CD4-positive, alpha-beta memory T cell (primary cell): Measurements from ENCODE around the gene DNAJC18. TPM values are rescaled to one million over a fixed set of nuclear protein-coding genes. Genes with fewer than 3 reads are reported as not detected.
A peak's percentile ranks its signal among the peaks of the same experiment; 100 is the strongest.

Source experiments
- CTCF ChIA-PET: fragments of 350-600 bp; sonication (Branson Sonifier 250); formaldehyde crosslinking; loops from one replicate; lab custom pipeline; 2021; ENCODE audit warnings: inconsistent platforms; ENCODE audit not compliant: partially characterized antibody; lab: Charles Lee
- POLR2A ChIA-PET: fragments of 350-600 bp; sonication (Branson Sonifier 250); formaldehyde crosslinking; loops from one replicate; lab custom pipeline; 2021; ENCODE audit not compliant: partially characterized antibody; lab: Charles Lee
- DNase-seq, 5 donors: peaks; one replicate each; pipeline versions ENCODE4 v3.0.0 to v3.0.0-alpha.2; 2020 to 2022; ENCODE audit warnings: mixed read lengths in 1 of 5
- H3K27ac ChIP-seq: one replicate; pipeline ENCODE4 v1.7.0; 2013; ENCODE audit warnings: low read depth, low read length
- H3K27me3 ChIP-seq: 2 replicates; pipeline ENCODE4 v1.7.0; 2013; ENCODE audit warnings: mild to moderate bottlenecking, low read length, moderate library complexity; ENCODE audit not compliant: insufficient read depth
- H3K36me3 ChIP-seq: 2 replicates; pipeline ENCODE4 v1.7.0; 2013; ENCODE audit warnings: mild to moderate bottlenecking, low read length, moderate library complexity; ENCODE audit not compliant: insufficient read depth
- H3K4me1 ChIP-seq: 2 replicates; pipeline ENCODE4 v1.7.0; 2013; ENCODE audit warnings: mild to moderate bottlenecking, low read length, moderate library complexity; ENCODE audit not compliant: insufficient read depth
- H3K4me3 ChIP-seq, 2 donors: one replicate each; pipeline ENCODE4 v1.7.0; 2013; ENCODE audit warnings: low read length in 2 of 2, mild to moderate bottlenecking in 1 of 2
- H3K9me3 ChIP-seq, 2 donors: one replicate each; pipeline ENCODE4 v1.7.0; 2013; ENCODE audit warnings: low read length in 2 of 2, control low read depth in 1 of 2; ENCODE audit not compliant: control insufficient read depth in 1 of 2
- H3K27ac Mint-ChIP-seq, 7 donors: one replicate each; pipeline ENCODE4 v1.8.0; 2020 to 2021; ENCODE audit warnings: mixed read lengths in 7 of 7, mild to moderate bottlenecking in 6 of 7, inconsistent platforms in 3 of 7, moderate library complexity in 3 of 7
- H3K27me3 Mint-ChIP-seq, 2 donors: one replicate each; pipeline ENCODE4 v1.8.0; 2020 to 2021; ENCODE audit warnings: mixed read lengths in 2 of 2
- H3K36me3 Mint-ChIP-seq, 2 donors: one replicate each; pipeline ENCODE4 v1.8.0; 2020 to 2021; ENCODE audit warnings: mixed read lengths in 2 of 2, inconsistent platforms in 1 of 2, mild to moderate bottlenecking in 1 of 2
- H3K4me1 Mint-ChIP-seq, 4 donors: one replicate each; pipeline ENCODE4 v1.8.0; 2020 to 2021; ENCODE audit warnings: mixed read lengths in 4 of 4, mild to moderate bottlenecking in 1 of 4
- H3K4me3 Mint-ChIP-seq, 8 donors: one replicate each; pipeline ENCODE4 v1.8.0; 2020 to 2021; ENCODE audit warnings: mixed read lengths in 8 of 8, mild to moderate bottlenecking in 7 of 8, moderate library complexity in 6 of 8, inconsistent platforms in 3 of 8
- H3K9me3 Mint-ChIP-seq, 8 donors: one replicate each; pipeline ENCODE4 v1.8.0; 2020 to 2021; ENCODE audit warnings: mixed read lengths in 8 of 8, mild to moderate bottlenecking in 5 of 8, inconsistent platforms in 3 of 8, moderate library complexity in 1 of 8
- intact Hi-C: fragments of 100-400 bp; cut with micrococcal nuclease; formaldehyde crosslinking; loops from one replicate; pipeline ENCODE4 v1.15.1; 2023
- polyA plus RNA-seq, 2 donors: library from polyadenylated mRNA; unstranded; fragments of 300-500 nt; fragmentation: Illumina TruSeq; gene quantifications; one replicate each; pipeline ENCODE4 v1.2.3, GENCODE V29; 2021
- total RNA-seq, 2 experiments: library from RNA; stranded (reverse); gene quantifications; one replicate each; pipeline ENCODE4 v1.2.3, GENCODE V29; 2021

Gene DNAJC18
- total and polyA plus RNA-seq, 4 experiments from 2014 or later = 1.8 to 7.3 (median 6.4) TPM

- Histone ChIP-seq H3K9me3 (no peaks in the 10 kb centered on the region), H3K36me3 (no peaks in the 10 kb centered on the region), H3K4me1 (peaks cover 40% of the 10 kb centered on the region), H3K27me3 (no peaks in the 10 kb centered on the region), H3K27ac (no peak overlapping the region), H3K4me3 (no peak overlapping the region)
- peaks cover 31 to 51% (median 41%) of the 10 kb centered on the region in 4 donors for H3K4me1 Mint-ChIP-seq
- intact Hi-C loops = no loop called here
- DNase-seq = no peak
- H3K27ac Mint-ChIP-seq = peak overlapping the region; percentile 54 to 96 (median 92)
- H3K9me3 Mint-ChIP-seq = no peaks in the 10 kb centered on the region
- peaks cover 0 to 1% of the 10 kb centered on the region in 2 donors for H3K36me3 Mint-ChIP-seq
- ChIA-PET CTCF (interaction anchor here (0.8 kb wide), 1 partner anchor 17 kb away, joined by 3 read pairs; the partner anchor contains the start of gene SPATA24), POLR2A (interaction anchor here (0.7 to 2.6 kb wide), 4 partner anchors 17 to 92 kb away, joined by 3 to 13 read pairs (median 6); partner anchors contain the start of genes MATR3, PAIP2 and SPATA24)
- H3K4me3 Mint-ChIP-seq = peak overlapping the region in 4 of 8 donors; percentile 90 to 94 (median 92)
- no peaks in the 10 kb centered on the region for H3K27me3 Mint-ChIP-seq
These were observed 53.3 kb downstream of the DNAJC18 start for GRCh38 chr5:139386050-139386438.

DNA sequence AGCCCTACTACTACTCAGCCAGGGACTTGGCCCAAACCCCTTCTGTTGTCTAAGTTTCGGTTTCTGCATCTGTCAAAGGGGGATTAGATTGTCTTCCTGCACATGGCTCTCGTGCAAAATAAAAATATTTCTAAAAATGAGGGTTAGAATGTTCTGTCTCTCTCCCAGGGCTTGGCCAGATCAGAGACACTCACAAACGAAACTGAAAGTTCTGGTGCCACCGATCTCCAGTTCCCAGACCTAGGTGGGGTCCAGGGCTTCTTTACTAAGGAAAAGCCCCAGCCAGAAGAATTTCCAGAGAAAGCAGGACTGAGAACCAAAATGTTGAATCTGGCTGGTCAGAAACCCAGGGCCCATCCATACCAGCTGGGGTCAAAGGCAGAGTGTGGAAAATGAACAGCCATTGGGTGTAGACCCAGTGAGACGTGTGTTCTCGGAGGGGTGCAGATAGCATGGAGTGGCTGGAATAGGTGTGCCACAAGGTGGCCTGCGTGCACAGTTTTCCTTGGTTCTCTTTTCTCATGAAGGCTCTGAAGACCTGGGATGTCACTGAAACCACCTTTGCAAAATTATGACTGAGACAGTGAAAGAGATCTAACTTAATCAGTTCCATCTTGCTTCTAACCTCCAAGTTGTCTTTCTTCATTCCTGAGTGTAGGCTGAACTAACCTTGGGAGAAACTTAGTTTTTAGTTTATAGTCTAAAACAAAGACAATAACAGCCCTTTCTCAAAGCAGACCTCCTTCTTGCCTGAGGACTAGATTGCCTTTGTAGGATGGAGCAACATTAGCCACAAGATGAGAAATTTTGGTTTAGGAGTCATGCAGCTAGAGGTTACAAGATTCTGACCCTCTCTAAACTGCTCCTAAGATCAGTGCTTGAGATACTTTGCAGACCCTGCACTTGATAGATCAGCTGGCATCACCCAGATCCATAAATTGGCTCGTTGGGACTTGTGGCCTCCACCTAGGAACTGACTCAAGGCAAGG, 54.0 kb downstream of the DNAJC18 start:
- DNase-seq = peak in 3 of 5 donors; percentile 28 to 32 (median 30)
- Mint-ChIP-seq H3K4me1 (peaks cover 27 to 44% (median 36%) of the 10 kb centered on the region in 4 donors), H3K27me3 (no peaks in the 10 kb centered on the region), H3K9me3 (no peaks in the 10 kb centered on the region), H3K27ac (peak overlapping the region; percentile 80 to 96 (median 93)), H3K4me3 (peak overlapping the region; percentile 82 to 94 (median 90)), H3K36me3 (peaks cover 0 to 1% of the 10 kb centered on the region in 2 donors)
- ChIA-PET CTCF (interaction anchor here (0.6 to 1.3 kb wide), 4 partner anchors 18 to 187 kb away, joined by 3 read pairs; partner anchors contain the start of gene SPATA24), POLR2A (interaction anchor here (0.8 to 2.6 kb wide), 3 partner anchors 18 to 91 kb away, joined by 5 to 13 read pairs (median 7); partner anchors contain the start of genes MATR3, PAIP2 and SPATA24)
- peaks cover 33% of the 10 kb centered on the region for H3K4me1 ChIP-seq
- intact Hi-C loops = no loop called here
- H3K9me3 ChIP-seq = no peaks in the 10 kb centered on the region
- no peaks in the 10 kb centered on the region for H3K27me3 ChIP-seq
- no peaks in the 10 kb centered on the region for H3K36me3 ChIP-seq
- H3K4me3 ChIP-seq = peak overlapping the region; percentile 45 to 89
- H3K27ac ChIP-seq = peak overlapping the region; percentile 57

GRCh38 chr5:139384591-139385051, 54.7 kb downstream of the DNAJC18 start:
- DNase-seq = no peak
- Histone ChIP-seq H3K27me3 (no peaks in the 10 kb centered on the region), H3K27ac (peak overlapping the region; percentile 57), H3K4me3 (peak overlapping the region; percentile 45 to 89), H3K36me3 (no peaks in the 10 kb centered on the region), H3K4me1 (peaks cover 25% of the 10 kb centered on the region), H3K9me3 (no peaks in the 10 kb centered on the region)
- Mint-ChIP-seq H3K27ac (peak overlapping the region; percentile 80 to 96 (median 93)), H3K4me3 (peak overlapping the region; percentile 82 to 94 (median 90)), H3K36me3 (peaks cover 0 to 1% of the 10 kb centered on the region in 2 donors), H3K4me1 (peaks cover 20 to 36% (median 29%) of the 10 kb centered on the region in 4 donors), H3K27me3 (no peaks in the 10 kb centered on the region), H3K9me3 (no peaks in the 10 kb centered on the region)
- intact Hi-C loops = no loop called here
- POLR2A ChIA-PET = interaction anchor here (1.8 to 2.6 kb wide), 2 partner anchors 43 to 91 kb away, joined by 5 to 13 read pairs; partner anchors contain the start of genes MATR3 and PAIP2
- CTCF ChIA-PET = interaction anchor here (0.6 to 1.3 kb wide), 3 partner anchors 27 to 188 kb away, joined by 3 read pairs; no protein-coding TSS in a partner anchor

GRCh38 chr5:139383993-139384590, 55.2 kb downstream of the DNAJC18 start:
- peaks cover 18 to 31% (median 24%) of the 10 kb centered on the region in 4 donors for H3K4me1 Mint-ChIP-seq
- H3K27ac Mint-ChIP-seq = peak overlapping the region; percentile 68 to 96 (median 92)
- intact Hi-C loops = no loop called here
- no peaks in the 10 kb centered on the region for H3K27me3 Mint-ChIP-seq
- H3K27ac ChIP-seq = peak overlapping the region; percentile 57
- no peak overlapping the region for H3K4me3 ChIP-seq
- H3K27me3 ChIP-seq = no peaks in the 10 kb centered on the region
- peak overlapping the region in 6 of 8 donors; percentile 15 to 94 (median 90) for H3K4me3 Mint-ChIP-seq
- peaks cover 0 to 1% of the 10 kb centered on the region in 2 donors for H3K36me3 Mint-ChIP-seq
- H3K9me3 Mint-ChIP-seq = no peaks in the 10 kb centered on the region
- no peaks in the 10 kb centered on the region for H3K36me3 ChIP-seq
- H3K4me1 ChIP-seq = peaks cover 20% of the 10 kb centered on the region
- ChIA-PET CTCF (no interaction called here), POLR2A (interaction anchor here (1.8 to 2.6 kb wide), 2 partner anchors 42 to 90 kb away, joined by 5 to 13 read pairs; partner anchors contain the start of genes MATR3 and PAIP2)
- DNase-seq = no peak
- H3K9me3 ChIP-seq = no peaks in the 10 kb centered on the region

DNA sequence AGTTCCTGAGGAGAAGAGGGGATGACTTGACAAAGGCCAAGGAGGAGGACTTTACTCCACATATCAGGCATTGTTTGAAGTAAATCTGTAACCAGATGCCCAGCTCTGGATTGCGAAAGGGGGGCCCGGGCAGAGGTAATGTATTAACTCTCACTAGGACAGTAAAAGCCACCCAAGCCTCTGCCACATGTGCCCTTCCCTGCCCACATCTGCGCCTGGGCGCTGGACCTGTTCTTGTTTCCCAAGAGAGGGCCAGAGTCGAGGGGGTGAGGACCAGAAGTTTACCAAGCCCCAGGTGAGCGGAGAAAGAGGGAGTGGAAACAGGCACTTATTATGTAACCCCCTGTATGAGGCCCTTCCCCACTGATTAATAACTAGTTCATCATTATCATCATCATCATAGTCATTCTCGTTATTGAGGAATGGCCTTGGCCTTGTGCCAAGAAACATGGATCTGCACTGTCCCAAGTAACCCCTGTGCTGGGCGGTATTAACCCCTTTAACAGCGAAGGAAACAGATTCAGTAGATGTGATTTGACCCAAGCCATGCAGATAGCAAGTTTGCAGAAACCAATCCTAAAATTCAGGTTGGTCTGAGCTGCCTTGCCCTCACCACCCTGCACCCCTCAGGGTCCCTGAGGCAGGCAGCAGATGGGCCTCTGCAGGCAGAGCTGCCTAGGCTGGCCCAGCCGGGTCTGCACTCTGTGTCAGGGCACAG, 55.9 kb downstream of the DNAJC18 start, which contains the start of gene SLC23A1:
Gene SLC23A1 (minus strand): TSS at position 23 of the 718 bp plus-strand sequence. CDS start 44 bp downstream, outside the sequence.
- Mint-ChIP-seq H3K27me3 (no peaks in the 10 kb centered on the region), H3K9me3 (no peaks in the 10 kb centered on the region), H3K27ac (peak within 1 kb of the TSS in 4 of 7 donors; percentile 53 to 95 (median 61)), H3K36me3 (peaks cover 0 to 1% of the 10 kb centered on the region in 2 donors), H3K4me3 (peak within 1 kb of the TSS in 2 of 8 donors; percentile 10 to 15), H3K4me1 (peaks cover 18 to 28% (median 22%) of the 10 kb centered on the region in 4 donors)
- intact Hi-C loops = no loop called here
- POLR2A ChIA-PET = interaction anchor here (2.6 kb wide), 1 partner anchor 42 kb away, joined by 13 read pairs; the partner anchor contains the start of gene PAIP2
- Histone ChIP-seq H3K27ac (no peak within 1 kb of the TSS), H3K27me3 (no peaks in the 10 kb centered on the region), H3K4me1 (peaks cover 20% of the 10 kb centered on the region), H3K4me3 (no peak within 1 kb of the TSS), H3K36me3 (no peaks in the 10 kb centered on the region), H3K9me3 (no peaks in the 10 kb centered on the region)
- DNase-seq = no peak
- CTCF ChIA-PET = no interaction called here

DNA sequence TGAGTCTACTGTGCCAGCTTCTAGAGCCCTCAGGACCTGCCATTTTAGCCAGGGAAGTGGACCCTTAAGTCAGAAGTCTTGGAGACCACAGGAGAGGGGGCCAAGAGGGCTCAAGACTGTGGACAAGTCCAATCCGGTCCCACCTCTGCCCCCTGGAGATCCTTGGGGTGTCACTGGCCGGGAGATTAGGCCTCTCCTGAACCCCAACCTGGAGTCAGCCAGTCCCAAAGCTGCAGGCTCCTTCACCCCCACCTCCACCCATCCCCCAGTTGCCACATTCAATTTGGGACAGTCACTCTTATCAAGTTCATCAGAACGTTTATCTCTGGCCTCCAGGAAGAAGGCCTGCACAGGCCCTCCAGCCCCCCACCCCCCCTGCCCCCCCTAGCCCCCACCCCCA, 56.5 kb downstream of the DNAJC18 start:
- no peak overlapping the region for H3K27ac Mint-ChIP-seq
- H3K4me1 Mint-ChIP-seq = peaks cover 18 to 28% (median 22%) of the 10 kb centered on the region in 4 donors
- POLR2A ChIA-PET = no interaction called here
- no peak overlapping the region for H3K27ac ChIP-seq
- H3K36me3 ChIP-seq = no peaks in the 10 kb centered on the region
- DNase-seq = no peak
- H3K4me3 ChIP-seq = no peak overlapping the region
- H3K27me3 ChIP-seq = no peaks in the 10 kb centered on the region
- intact Hi-C loops = no loop called here
- H3K4me1 ChIP-seq = peaks cover 20% of the 10 kb centered on the region
- H3K9me3 Mint-ChIP-seq = no peaks in the 10 kb centered on the region
- H3K9me3 ChIP-seq = no peaks in the 10 kb centered on the region
- H3K36me3 Mint-ChIP-seq = peaks cover 0 to 1% of the 10 kb centered on the region in 2 donors
- H3K4me3 Mint-ChIP-seq = no peak overlapping the region
- no peaks in the 10 kb centered on the region for H3K27me3 Mint-ChIP-seq
- CTCF ChIA-PET = no interaction called here
